Omental fat pad (tissue), 4 donors: Measurements from ENCODE around the gene FBXO27. TPM values are rescaled to one million over a fixed set of nuclear protein-coding genes. Genes with fewer than 3 reads are reported as not detected.
"Not testable (repeated sequence)": the region's sequence is repeated elsewhere in the genome, so short reads cannot be mapped to it uniquely, and the experiment has no call there.

ENCODE experiments used
- ATAC-seq: fragments of 150-250 bp; one replicate; pipeline ENCODE4 v1.9.1; 2016; ENCODE audit warnings: mild to moderate bottlenecking, moderate library complexity; ENCODE audit not compliant: low FRiP score
- DNase-seq: peaks from one replicate; pipeline ENCODE4 v3.0.0-alpha.2; 2019; ENCODE audit warnings: low spot score
- total RNA-seq, 4 donors: library from RNA; depleted of rRNA; stranded (reverse); fragments of >200 nt; gene quantifications; one replicate each; pipeline ENCODE4 v1.1.0, GENCODE V29; 2016
- TF ChIP-seq, protein P1 (sequence below), 3 donors: fragments of 450-650 bp; IDR thresholded peaks; one replicate each; pipeline ENCODE4 v1.5.1; 2016 to 2017; ENCODE audit warnings: antibody characterized with exemption in 3 of 3, mild to moderate bottlenecking in 3 of 3, moderate library complexity in 2 of 3

The FBXO27 gene
- total RNA-seq, 4 donors from 2014 or later: 3.2 to 14.6 (median 7.6) TPM

DNA sequence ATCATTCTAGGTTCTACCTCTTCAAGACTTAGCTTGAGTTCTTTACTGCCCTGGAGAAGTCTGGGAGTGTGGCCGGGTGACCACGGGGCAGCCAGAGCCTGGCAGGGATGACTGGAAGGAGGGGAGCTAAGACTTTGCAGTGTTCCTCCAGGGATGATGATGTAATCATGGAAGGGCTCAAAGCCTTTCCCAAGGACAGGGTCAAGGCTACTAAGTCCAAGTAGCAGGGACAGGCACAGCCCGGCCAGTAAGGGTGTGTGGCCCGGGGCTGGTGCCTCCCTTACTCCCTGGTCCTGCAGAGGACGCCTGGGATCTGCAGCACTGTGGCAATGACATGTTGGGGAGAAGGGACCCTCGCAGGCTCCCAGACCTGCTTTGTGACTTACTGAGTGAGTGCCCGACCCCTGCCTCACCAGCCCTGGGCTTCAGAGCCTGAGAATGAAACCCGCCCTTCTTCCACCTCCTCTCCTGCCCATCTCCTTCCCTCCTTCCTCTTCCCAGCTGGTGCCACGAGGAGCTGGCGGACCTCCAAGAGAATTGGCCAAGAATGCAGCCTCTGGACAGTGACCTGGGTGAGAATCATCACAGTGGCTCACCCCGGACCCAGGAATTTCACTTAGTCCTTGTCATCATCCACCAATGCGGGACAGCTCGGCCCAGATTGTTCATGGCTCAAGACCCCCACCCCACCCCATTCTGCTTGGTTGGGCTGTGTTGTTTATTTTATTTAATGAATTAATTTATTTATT, 41.2 kb downstream of the FBXO27 start:
- DNase-seq (no peak), ATAC-seq (no peak)
- TF ChIP-seq, protein P1, sequence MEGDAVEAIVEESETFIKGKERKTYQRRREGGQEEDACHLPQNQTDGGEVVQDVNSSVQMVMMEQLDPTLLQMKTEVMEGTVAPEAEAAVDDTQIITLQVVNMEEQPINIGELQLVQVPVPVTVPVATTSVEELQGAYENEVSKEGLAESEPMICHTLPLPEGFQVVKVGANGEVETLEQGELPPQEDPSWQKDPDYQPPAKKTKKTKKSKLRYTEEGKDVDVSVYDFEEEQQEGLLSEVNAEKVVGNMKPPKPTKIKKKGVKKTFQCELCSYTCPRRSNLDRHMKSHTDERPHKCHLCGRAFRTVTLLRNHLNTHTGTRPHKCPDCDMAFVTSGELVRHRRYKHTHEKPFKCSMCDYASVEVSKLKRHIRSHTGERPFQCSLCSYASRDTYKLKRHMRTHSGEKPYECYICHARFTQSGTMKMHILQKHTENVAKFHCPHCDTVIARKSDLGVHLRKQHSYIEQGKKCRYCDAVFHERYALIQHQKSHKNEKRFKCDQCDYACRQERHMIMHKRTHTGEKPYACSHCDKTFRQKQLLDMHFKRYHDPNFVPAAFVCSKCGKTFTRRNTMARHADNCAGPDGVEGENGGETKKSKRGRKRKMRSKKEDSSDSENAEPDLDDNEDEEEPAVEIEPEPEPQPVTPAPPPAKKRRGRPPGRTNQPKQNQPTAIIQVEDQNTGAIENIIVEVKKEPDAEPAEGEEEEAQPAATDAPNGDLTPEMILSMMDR (IDR thresholded peaks at IDR 0.05): no peak

DNA sequence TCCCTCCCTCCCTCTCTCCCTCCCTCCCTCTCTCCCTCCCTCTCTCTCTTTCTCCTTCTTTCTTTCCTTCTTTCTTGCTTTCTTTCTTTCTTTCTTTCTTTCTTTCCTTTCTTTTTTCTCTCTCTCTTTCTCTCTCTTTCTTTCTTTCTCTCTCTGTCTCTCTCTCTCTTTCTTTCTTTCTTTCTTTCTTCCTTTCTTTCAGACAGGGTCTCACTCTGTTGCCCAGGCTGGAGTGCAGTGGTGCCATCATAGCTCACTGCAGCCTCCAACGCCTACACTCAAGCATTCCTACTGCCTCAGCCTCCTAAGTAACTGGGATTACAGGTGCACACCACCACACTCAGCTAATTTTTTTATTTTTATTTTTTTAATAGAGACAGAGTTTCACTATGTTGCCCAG, 42.7 kb downstream of the FBXO27 start:
- DNase-seq, ATAC-seq: not testable (repeated sequence)

DNA sequence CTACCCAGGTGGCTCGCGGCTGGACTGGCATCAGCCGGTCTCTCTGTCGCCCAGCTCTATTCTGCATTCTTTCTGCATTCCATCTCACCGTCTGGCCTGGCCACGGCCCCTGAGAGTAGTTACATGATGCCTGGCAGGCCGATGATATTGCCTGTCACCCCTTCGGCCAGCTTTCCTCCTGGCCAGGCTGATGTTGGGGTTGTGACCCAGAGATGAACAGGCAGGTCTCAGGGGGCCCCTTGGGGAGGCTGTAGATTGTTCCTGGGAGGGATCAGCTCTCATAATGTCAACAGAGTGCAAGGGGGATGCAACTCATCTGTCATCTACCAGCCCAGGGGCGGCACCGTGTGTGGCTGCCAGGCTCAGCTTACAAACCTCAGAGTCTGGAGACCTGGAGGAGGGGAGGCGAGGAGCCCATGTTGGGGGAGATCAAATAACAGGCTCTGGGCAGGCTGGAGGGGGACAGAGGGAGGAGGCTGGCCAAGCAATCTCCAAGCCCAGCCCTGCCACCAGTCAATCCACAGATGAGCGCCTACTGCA, 43.2 kb downstream of the FBXO27 start:
- ATAC-seq: no peak
- TF ChIP-seq, protein P1 (IDR thresholded peaks at IDR 0.05): no peak
- no peak for DNase-seq

DNA sequence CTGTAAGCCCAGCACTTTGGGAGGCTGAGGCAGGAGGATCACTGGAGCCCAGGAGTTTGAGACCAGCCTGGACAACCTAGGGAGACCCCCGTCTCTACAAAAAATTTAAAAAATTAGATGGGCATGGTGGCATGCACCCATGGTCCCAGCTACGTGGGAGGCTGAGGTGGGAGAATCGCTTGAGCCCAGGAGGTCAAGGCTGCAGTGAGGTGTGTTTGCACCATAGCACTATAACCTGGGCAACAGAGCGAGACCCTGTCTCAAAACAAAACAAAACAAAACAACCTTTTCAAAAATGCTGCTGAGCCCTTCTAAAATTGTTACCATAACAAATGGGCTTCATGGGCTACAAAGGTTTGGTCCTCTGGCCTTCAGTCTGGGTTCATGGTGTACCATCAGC, 43.7 kb downstream of the FBXO27 start:
- DNase-seq, ATAC-seq: not testable (repeated sequence)

DNA sequence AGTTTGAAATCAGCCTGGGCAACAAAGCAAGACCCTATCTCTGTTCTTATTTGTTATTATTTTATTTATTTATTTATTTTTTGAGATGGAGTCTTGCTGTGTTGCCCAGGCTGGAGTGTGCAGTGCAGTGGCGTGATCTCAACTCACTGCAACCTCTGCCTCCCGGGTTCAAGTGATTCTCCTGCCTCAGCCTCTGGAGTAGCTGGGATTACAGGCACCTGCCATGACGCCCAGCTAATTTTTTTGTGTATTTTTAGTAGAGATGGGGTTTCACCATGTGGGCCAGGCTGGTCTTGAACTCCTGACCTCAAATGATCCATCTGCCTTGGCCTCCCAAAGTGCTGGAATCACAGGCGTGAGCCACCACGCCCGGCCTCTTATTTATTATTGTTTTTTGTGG, 44.6 kb downstream of the FBXO27 start:
- not testable (repeated sequence) for ATAC-seq, DNase-seq

DNA sequence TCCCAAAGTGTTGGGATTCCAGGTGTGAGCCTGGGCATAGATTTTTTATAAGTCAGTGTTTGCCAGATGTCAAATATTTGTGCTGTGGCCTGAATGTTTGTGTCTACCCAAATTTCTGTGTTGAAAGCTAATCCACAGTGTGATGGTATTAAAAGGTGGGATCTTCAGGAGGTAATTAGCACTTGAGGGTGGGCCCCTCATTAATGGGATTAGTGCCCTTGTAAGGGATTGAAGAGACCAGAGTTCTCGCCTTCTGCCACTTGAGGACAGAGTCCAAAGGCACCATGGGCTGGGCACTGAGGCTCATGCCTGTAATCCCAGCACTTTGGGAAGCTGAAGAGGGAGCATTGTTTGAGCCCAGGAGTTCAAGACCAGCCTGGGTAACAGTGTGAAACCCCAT, 47.1 kb downstream of the FBXO27 start:
- no peak for ATAC-seq
- DNase-seq: no peak
- TF ChIP-seq, protein P1 (IDR thresholded peaks at IDR 0.05): no peak

DNA sequence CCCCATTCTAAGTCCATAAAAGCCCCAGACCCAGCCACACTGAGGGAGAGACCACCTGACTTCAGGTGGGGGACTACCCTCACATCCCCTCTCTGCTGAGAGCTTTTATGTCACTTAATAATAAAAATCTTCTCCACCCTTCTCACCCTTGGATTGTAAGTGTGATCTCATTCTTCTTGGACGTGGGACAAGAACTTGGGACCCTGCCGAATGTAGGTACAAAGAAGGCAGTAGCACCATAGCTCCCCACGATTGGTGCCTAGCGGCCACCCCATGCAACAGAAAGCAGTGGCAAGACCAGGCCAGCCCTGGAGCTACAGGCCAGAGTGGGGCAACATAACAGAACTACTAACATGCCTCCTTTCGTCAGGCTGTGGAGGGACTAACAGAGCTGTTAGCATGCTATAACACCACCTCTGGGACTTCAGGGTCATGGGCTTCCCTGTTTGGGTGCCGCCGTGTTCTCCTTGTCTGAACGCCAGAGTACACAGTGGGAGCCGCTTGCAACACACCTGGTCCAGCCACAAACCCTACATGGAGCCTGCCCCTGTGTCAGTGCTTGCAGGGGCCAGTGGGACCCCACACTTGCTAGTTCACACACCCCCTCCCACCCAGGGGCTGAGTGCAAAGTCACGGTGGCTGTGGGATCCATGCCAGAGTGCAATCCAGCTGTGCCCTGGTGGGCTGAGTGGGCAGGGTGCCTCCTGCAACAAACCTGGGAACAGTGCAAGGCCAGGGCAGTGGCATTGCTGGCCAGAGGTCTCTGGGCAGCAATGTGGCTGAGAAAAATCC, 51.6 kb downstream of the FBXO27 start:
- TF ChIP-seq, protein P1 (IDR thresholded peaks at IDR 0.05): no peak
- no peak for ATAC-seq
- DNase-seq: no peak

DNA sequence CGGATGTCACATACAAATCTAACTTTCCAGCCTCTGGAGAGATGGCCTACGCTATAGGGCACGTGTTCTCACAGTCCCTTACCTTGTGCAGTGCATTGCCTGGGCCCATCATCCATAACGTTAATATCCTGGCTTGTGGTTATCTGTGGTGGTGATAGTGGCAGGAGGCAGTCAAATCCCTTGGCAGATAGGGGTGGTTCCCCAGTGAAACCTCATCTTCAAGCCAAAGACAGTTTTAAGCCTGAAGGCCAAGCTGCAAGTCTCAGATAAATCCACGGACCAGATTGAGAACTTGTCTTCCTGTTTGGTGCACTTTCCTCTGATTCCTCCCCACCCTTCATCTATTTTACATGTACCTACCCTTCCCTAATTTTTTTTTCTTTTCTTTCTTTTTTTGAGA, 52.5 kb downstream of the FBXO27 start:
- no peak for ATAC-seq
- TF ChIP-seq, protein P1 (IDR thresholded peaks at IDR 0.05): no peak
- DNase-seq: no peak
